Endothelial cell of umbilical vein (primary cell): ENCODE results near the gene CHST8. TPM values are rescaled to one million over a fixed set of nuclear protein-coding genes. Genes with fewer than 3 reads are reported as not detected.

Experiments
- BruUV-seq: library from RNA; stranded (reverse); fragments of 400-500 nt; replicated peaks from 2 replicates; lab custom pipeline; 2021; lab: Mats Ljungman, UMichigan
- CTCF ChIA-PET: fragments of 300-600, 350-600 bp; sonication (Branson Sonifier 250); formaldehyde crosslinking; loops from one replicate; lab custom pipeline; 2021; ENCODE audit warnings: antibody characterized with exemption, inconsistent platforms; lab: Charles Lee
- POLR2A ChIA-PET: fragments of 300-600, 350-600 bp; sonication (Branson Sonifier 250); formaldehyde crosslinking; loops from one replicate; lab custom pipeline; 2021; ENCODE audit warnings: antibody characterized with exemption, inconsistent platforms; lab: Charles Lee
- DNase-seq: peaks from one replicate; pipeline ENCODE4 v3.0.0-alpha.2; 2011; ENCODE audit warnings: low read depth, low spot score
- FAIRE-seq: peaks from 2 replicates; lab custom pipeline; 2011; peaks lifted over from hg19 to GRCh38; lab: Jason Lieb, UNC
- H2AFZ ChIP-seq: 2 replicates; pipeline ENCODE4 v1.6.0; 2012; ENCODE audit warnings: low read depth, low read length, control low read depth, inconsistent platforms
- H3K27ac ChIP-seq: 2 replicates; pipeline ENCODE4 v1.5.1; 2011; ENCODE audit warnings: low read depth, mild to moderate bottlenecking, control low read depth, low read length, moderate library complexity; ENCODE audit not compliant: insufficient read depth
- H3K27me3 ChIP-seq, 2 experiments: 2 replicates each; pipeline versions ENCODE4 v1.6.0 to v1.6.1; 2011; ENCODE audit warnings: low read length in 2 of 2, mixed read lengths in 1 of 2; ENCODE audit not compliant: control insufficient read depth in 2 of 2, insufficient read depth in 2 of 2
- H3K36me3 ChIP-seq, 2 experiments: 2 replicates in 1 of 2; 3 replicates in 1 of 2; pipeline ENCODE4 v1.5.1; 2011; ENCODE audit warnings: low read length in 2 of 2, mild to moderate bottlenecking in 1 of 2, moderate library complexity in 1 of 2; ENCODE audit not compliant: control insufficient read depth in 2 of 2, insufficient read depth in 2 of 2; ENCODE audit errors: extremely low read depth in 1 of 2
- H3K4me1 ChIP-seq: 3 replicates; pipeline ENCODE4 v1.5.1; 2011; ENCODE audit warnings: mild to moderate bottlenecking, low read length; ENCODE audit not compliant: control insufficient read depth, insufficient read depth; ENCODE audit errors: extremely low read depth
- H3K4me2 ChIP-seq: 2 replicates; pipeline ENCODE4 v1.6.1; 2011; ENCODE audit warnings: low read length, control low read depth, mixed read lengths; ENCODE audit not compliant: insufficient read depth
- H3K4me3 ChIP-seq, 3 experiments: fragments of 200-600 bp in 1 of 3; sonication (generic), shearing (Covaris generic) in 1 of 3; replicated peaks in 1 of 3; 2 replicates each; pipeline ENCODE4 v1.5.1; 2011 to 2016; ENCODE audit warnings: control low read depth in 3 of 3, low read length in 3 of 3, mild to moderate bottlenecking in 2 of 3, inconsistent platforms in 1 of 3, low read depth in 1 of 3, moderate library complexity in 1 of 3; ENCODE audit not compliant: insufficient read depth in 1 of 3
- H3K79me2 ChIP-seq: 2 replicates; pipeline ENCODE4 v1.6.0; 2012; ENCODE audit warnings: low read length, inconsistent platforms; ENCODE audit not compliant: control insufficient read depth, insufficient read depth
- H3K9ac ChIP-seq: replicated peaks from 2 replicates; pipeline ENCODE3; 2011; ENCODE audit warnings: low read length, control low read depth; ENCODE audit not compliant: insufficient read depth; ENCODE audit errors: extremely low read depth
- H3K9me1 ChIP-seq: replicated peaks from 3 replicates; pipeline ENCODE4 v1.6.0; 2011; ENCODE audit warnings: mild to moderate bottlenecking, low read length; ENCODE audit not compliant: control insufficient read depth, insufficient read depth; ENCODE audit errors: extremely low read depth
- H3K9me3 ChIP-seq: replicated peaks from 2 replicates; pipeline ENCODE4 v1.5.1; 2012; ENCODE audit warnings: low read length, inconsistent platforms; ENCODE audit not compliant: control insufficient read depth, insufficient read depth
- H4K20me1 ChIP-seq: replicated peaks from 2 replicates; pipeline ENCODE3; 2011; ENCODE audit warnings: mild to moderate bottlenecking, low read length; ENCODE audit not compliant: control insufficient read depth, insufficient read depth; ENCODE audit errors: extremely low read depth
- EZH2 ChIP-seq: IDR thresholded peaks from 2 replicates; pipeline ENCODE4 v1.6.1; 2012; ENCODE audit warnings: borderline replicate concordance, low read depth, mild to moderate bottlenecking, moderate library complexity, low read length, inconsistent platforms; ENCODE audit not compliant: severe bottlenecking
- FOS ChIP-seq: IDR thresholded peaks from 2 replicates; pipeline ENCODE4 v1.6.1; 2011; ENCODE audit warnings: mild to moderate bottlenecking, low read length, moderate library complexity, borderline replicate concordance; ENCODE audit not compliant: insufficient read depth
- GATA2 ChIP-seq: IDR thresholded peaks from 2 replicates; pipeline ENCODE4 v1.7.0; 2011; ENCODE audit warnings: low read depth, mild to moderate bottlenecking, moderate library complexity, mixed read lengths, low read length; ENCODE audit not compliant: insufficient read length, insufficient read depth
- JUN ChIP-seq: IDR thresholded peaks from 2 replicates; pipeline ENCODE4 v1.6.1; 2011; ENCODE audit warnings: borderline replicate concordance, low read depth; ENCODE audit not compliant: insufficient read length, insufficient read depth
- MYC ChIP-seq: IDR thresholded peaks from one replicate; pipeline ENCODE4 v1.6.1; 2011; ENCODE audit warnings: mild to moderate bottlenecking, low read depth, low read length
- POLR2A ChIP-seq: IDR thresholded peaks from 2 replicates; pipeline ENCODE4 v1.6.1; 2012; ENCODE audit warnings: low read depth, mild to moderate bottlenecking, control low read depth, low read length
- POLR2AphosphoS5 ChIP-seq: IDR thresholded peaks from 2 replicates; pipeline ENCODE4 v1.6.1; 2012; ENCODE audit warnings: low read depth, mild to moderate bottlenecking, control low read depth, low read length, moderate library complexity; ENCODE audit not compliant: insufficient read depth
- dilution Hi-C: fragments of 300-500 bp; cut with MboI; formaldehyde crosslinking; loops from one replicate; pipeline ENCODE4 v1.15.0; 2019; ENCODE audit warnings: low sequenced_read_pairs; ENCODE audit not compliant: extremely low pct_ligation_motif_present
- intact Hi-C: fragments of 100-400 bp; cut with micrococcal nuclease; formaldehyde crosslinking; loops from one replicate; pipeline ENCODE4 v1.10.0; 2022
- polyA plus RNA-seq, 4 experiments: library from polyadenylated mRNA; depleted of rRNA in 3 of 4; stranded (reverse) in 3 of 4; unstranded in 1 of 4; fragments of >200 nt; gene quantifications; 2 replicates each; pipeline versions ENCODE4 v1.2.1 to v1.2.3, GENCODE V29; 2011 to 2012; ENCODE audit warnings: missing spikeins in 1 of 4
- total RNA-seq: library from RNA; stranded (reverse); gene quantifications from 2 replicates; pipeline ENCODE4 v1.2.3, GENCODE V29; 2021
- TF ChIP-seq, protein P1 (sequence below): IDR thresholded peaks from 2 replicates; pipeline ENCODE4 v1.6.1; 2011; ENCODE audit not compliant: insufficient read depth, insufficient read length
- TF ChIP-seq, protein P2 (sequence below), 2 donors: IDR thresholded peaks; 1 replicate in 1 of 2; 2 replicates in 1 of 2; pipeline ENCODE4 v1.5.1; 2011; ENCODE audit warnings: low read length in 2 of 2, mild to moderate bottlenecking in 2 of 2, moderate library complexity in 2 of 2, control low read depth in 1 of 2, inconsistent platforms in 1 of 2, low read depth in 1 of 2; ENCODE audit not compliant: insufficient read depth in 1 of 2; ENCODE audit errors: extremely low read depth in 1 of 2

Gene CHST8
- total and polyA plus RNA-seq, 2 donors (not counting 3 experiments of a cell fraction or from before 2014, with no cell fraction given), result not detected

DNA sequence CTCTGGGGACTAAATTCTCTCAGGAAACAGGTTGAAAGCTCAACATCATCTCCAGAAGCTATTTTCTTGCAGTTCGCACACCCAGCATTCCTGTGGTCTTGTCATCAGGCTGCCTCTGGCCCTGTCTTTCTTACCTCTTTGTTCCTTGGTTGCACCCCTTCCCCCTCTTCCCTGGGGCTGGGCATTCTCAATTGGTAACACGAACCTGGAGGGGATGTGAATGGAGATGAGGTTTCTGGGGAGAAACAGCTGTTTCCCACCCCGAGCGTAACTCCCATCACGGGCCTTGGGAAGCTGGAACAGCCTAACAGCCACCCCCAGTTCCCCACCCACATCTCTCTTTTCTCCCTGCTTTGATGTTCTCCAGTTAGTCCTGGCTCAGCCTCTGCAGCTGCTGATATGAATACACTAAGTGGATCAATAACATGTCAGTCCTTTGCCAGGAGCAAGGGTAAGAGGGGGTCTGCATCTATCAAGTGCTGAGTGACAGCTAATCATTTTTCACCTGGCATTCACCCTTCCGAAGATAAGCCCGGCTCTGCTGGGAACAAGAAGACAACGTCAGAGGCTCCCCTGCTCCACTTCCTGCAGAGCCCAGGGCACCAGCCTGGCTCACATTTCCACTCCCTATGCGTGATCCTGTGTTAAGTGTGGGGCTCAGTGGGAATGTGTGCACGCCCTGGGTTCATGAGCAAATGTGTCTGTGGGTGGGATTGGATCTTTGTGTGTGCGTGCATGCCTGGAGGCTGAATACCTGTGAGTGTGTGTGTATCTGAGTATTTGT is 100.9 kb downstream of the CHST8 start:
- Histone ChIP-seq H3K36me3 (no peaks in the 10 kb centered on the region), H3K9ac (no peak overlapping the region), H3K4me2 (no peak overlapping the region), H3K9me1 (no peaks in the 10 kb centered on the region), H3K9me3 (no peaks in the 10 kb centered on the region), H3K27me3 (no peaks in the 10 kb centered on the region), H2AFZ (no peak overlapping the region), H3K4me3 (no peak overlapping the region), H3K27ac (no peak overlapping the region), H4K20me1 (no peaks in the 10 kb centered on the region), H3K79me2 (no peaks in the 10 kb centered on the region), H3K4me1 (no peaks in the 10 kb centered on the region)
- ChIA-PET CTCF (no interaction called here), POLR2A (interaction anchor here (0.5 kb wide), 1 partner anchor 374 kb away, joined by 3 read pairs; no protein-coding TSS in a partner anchor)
- DNase-seq (no peak), FAIRE-seq (no peak)
- intact Hi-C loops, result no loop called here
- dilution Hi-C loops, result no loop called here
- no peak for TF ChIP-seq POLR2A
- TF ChIP-seq MYC, result no peak
- TF ChIP-seq FOS, result no peak
- no peak for TF ChIP-seq POLR2AphosphoS5
- TF ChIP-seq, protein P1, sequence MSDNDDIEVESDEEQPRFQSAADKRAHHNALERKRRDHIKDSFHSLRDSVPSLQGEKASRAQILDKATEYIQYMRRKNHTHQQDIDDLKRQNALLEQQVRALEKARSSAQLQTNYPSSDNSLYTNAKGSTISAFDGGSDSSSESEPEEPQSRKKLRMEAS, result no peak
- TF ChIP-seq, protein P2, sequence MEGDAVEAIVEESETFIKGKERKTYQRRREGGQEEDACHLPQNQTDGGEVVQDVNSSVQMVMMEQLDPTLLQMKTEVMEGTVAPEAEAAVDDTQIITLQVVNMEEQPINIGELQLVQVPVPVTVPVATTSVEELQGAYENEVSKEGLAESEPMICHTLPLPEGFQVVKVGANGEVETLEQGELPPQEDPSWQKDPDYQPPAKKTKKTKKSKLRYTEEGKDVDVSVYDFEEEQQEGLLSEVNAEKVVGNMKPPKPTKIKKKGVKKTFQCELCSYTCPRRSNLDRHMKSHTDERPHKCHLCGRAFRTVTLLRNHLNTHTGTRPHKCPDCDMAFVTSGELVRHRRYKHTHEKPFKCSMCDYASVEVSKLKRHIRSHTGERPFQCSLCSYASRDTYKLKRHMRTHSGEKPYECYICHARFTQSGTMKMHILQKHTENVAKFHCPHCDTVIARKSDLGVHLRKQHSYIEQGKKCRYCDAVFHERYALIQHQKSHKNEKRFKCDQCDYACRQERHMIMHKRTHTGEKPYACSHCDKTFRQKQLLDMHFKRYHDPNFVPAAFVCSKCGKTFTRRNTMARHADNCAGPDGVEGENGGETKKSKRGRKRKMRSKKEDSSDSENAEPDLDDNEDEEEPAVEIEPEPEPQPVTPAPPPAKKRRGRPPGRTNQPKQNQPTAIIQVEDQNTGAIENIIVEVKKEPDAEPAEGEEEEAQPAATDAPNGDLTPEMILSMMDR (IDR thresholded peaks at IDR 0.05; ENCODE audit: extremely low read depth in 1 of 2, insufficient read depth in 1 of 2, low read depth in 1 of 2, low read length in 2 of 2), result no peak
- no peak for TF ChIP-seq JUN
- TF ChIP-seq GATA2, result no peak
- no peak for TF ChIP-seq EZH2
- BruUV-seq, result no TSS peak
